Mononuclear cell (primary cell): ENCODE measurements around the gene TICRR. TPM values are rescaled to one million over a fixed set of nuclear protein-coding genes. Genes with fewer than 3 reads are reported as not detected.
A peak's percentile ranks its signal among the peaks of the same experiment; 100 is the strongest.
"Not testable (repeated sequence)": the region's sequence is repeated elsewhere in the genome, so short reads cannot be mapped to it uniquely, and the experiment has no call there.

Experiments
- H3K27me3 ChIP-seq: 2 replicates; pipeline ENCODE4 v1.6.0; 2011; ENCODE audit warnings: low read length, control low read depth; ENCODE audit not compliant: insufficient read depth
- H3K4me1 ChIP-seq: 2 replicates; pipeline ENCODE4 v1.5.1; 2011; ENCODE audit warnings: mild to moderate bottlenecking, low read length, control low read depth; ENCODE audit not compliant: insufficient read depth
- H3K4me3 ChIP-seq: 2 replicates; pipeline ENCODE4 v1.5.1; 2011; ENCODE audit warnings: mild to moderate bottlenecking, low read length, moderate library complexity
- H3K9me3 ChIP-seq: 2 replicates; pipeline ENCODE4 v1.5.1; 2011; ENCODE audit warnings: low read depth, mild to moderate bottlenecking, control low read depth, low read length
- total RNA-seq: library from RNA; depleted of rRNA; stranded (reverse); fragments of >200 nt; gene quantifications from one replicate; pipeline ENCODE4 v1.2.3, GENCODE V29; 2012

TICRR gene
- total RNA-seq, 1 donor = 0.10 TPM

DNA sequence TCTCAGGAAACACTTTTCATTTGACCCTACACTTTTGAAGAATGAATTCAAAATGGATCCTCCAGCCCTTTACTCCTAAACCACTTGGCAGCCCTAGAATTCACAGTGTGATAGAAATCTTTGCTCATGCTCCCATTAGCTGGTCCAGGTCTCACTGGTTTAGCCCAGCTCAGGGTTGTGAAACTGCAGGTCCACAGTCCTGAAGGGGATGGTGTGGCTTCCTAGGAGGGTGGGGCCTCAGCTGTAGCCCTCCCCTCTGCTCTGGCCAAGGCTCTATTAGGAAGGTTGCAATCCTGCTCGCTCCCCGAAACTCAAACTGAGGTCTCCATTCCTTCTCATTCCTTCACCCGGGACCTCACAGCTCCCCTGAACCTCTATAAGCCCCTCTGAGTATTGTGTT, 21.6 kb upstream of the TICRR start:
- no peak overlapping the region for H3K4me3 ChIP-seq
- H3K9me3 ChIP-seq = no peaks in the 10 kb centered on the region
- H3K4me1 ChIP-seq = peaks cover 5% of the 10 kb centered on the region
- H3K27me3 ChIP-seq = no peaks in the 10 kb centered on the region

DNA sequence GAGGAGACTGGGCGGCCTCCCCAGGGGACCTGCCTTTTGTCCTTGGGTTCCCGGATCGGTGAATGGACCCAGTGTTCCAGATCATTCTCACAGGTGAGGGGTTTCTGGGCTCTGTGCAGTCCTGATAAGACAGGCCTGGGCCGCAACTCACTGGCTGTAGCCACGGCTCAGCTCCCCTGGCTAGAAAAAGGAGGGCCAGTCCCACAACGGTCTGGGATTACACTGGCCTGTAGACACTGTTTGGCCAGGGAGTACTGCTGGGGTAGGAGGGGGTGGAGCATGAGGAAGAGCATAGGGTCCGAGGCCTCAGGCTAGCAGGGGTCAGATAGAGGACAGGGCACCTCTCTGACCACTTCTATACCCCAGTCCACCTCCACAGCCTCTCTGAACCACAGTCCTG, 21.0 kb upstream of the TICRR start:
- no peak overlapping the region for H3K4me3 ChIP-seq
- no peaks in the 10 kb centered on the region for H3K9me3 ChIP-seq
- H3K4me1 ChIP-seq = peaks cover 5% of the 10 kb centered on the region
- H3K27me3 ChIP-seq = no peaks in the 10 kb centered on the region

DNA sequence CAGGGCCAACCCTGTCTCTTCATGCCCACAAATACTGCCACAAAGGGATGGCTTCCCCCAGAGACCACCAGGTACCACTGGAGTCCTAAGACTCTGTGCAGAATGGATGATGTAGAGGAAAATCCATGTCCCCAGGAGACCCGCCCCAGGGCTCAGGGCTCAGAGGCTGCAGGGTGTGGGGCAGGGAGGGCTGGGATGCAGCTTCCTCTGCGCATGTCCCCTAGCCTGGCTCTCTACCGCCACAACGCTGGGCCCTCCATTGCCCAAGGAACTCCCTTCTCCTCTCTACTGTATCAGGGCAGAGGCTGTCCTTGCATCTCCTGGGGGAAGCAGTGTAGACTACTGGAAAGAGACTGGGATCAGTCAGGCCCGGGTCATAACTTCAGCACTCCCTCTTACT, 19.5 kb upstream of the TICRR start:
- Histone ChIP-seq H3K4me3 (no peak overlapping the region), H3K27me3 (no peaks in the 10 kb centered on the region), H3K9me3 (no peaks in the 10 kb centered on the region), H3K4me1 (peaks cover 5% of the 10 kb centered on the region)

DNA sequence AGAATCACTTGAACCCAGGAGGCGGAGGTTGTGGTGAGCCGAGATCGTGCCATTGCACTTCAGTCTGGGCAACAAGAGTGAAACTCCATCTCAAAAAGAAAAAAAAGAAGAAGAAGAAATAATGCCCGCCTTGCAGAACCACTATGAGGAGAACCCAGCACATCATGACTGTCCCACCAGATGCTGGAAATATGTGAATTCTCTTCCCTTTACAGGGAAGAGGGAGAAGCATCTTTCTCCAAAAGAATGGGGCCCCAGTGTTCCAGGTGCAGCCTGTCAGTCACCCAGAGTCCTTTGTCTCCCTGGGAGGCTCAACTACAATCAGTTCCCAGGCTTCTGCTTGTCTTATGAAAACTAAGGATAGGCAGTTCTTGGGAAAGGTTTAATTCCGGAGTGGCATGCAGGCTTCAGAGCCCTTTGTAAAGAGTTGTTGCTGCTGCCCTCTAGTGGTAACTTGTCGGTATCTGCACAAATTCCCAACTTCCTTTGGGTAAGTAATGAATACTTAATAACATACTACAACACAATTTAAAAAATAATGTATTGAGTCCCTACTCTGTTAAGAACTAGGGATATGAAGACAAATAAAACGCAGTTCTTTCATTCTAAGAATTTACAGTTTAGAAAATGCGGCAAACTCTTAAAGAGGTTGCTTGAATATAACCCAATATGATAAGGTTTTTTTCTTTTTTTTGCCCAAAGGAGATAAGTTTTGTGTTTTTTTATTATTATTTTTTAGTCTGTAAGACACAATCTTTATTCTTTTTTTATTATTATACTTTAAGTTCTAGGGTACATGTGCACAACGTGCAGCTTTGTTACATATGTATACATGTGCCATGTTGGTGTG, 18.6 kb upstream of the TICRR start:
- H3K9me3 ChIP-seq = no peaks in the 10 kb centered on the region
- H3K4me1 ChIP-seq = no peaks in the 10 kb centered on the region
- no peak overlapping the region for H3K4me3 ChIP-seq
- no peaks in the 10 kb centered on the region for H3K27me3 ChIP-seq

DNA sequence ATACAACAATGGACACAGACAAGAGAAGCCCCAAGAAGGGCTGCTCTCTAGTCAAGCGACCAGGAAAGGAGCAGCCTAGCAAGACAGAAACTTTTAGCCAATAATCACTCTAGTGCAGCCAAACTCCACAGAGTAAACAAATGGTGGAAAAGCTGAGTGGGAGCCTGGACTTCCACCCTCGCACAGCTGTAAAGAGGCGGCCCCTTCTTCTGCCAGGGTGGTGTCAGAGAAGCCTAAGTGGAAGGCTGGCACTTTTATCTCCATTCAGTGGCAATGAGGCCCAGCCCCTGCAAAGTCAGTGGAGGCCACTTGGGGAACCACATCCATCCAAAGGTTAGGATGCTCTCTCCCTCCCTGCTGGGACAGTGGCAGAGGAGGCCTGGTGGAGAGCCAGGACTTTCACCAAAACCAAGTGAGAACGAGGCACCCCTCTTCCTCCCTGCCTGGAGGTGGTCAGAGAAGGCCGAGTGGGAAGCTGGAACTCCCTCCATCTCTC, 15.5 kb upstream of the TICRR start:
- H3K4me1 ChIP-seq = no peaks in the 10 kb centered on the region
- no peaks in the 10 kb centered on the region for H3K9me3 ChIP-seq
- H3K27me3 ChIP-seq = no peaks in the 10 kb centered on the region
- H3K4me3 ChIP-seq = no peak overlapping the region

DNA sequence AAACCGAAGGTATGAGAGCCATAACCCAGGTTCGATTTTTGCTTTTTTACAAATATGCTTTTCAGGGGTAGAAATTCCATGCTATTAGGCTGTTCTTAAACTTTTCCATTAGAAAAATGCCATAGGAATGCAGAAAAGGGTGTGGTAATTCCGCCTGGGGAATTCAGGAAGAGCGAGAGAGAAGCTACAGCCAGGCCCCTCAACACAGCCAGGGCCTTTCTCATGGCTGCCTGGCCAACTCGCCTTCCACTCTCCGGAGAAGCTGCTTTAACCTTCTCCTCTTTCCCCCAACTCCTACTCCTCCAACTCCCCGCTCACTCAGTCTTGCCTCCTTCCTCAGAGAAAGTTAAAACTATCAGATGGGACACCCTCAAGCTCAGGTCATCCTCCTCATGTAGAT, 9.1 kb upstream of the TICRR start:
- Histone ChIP-seq H3K4me3 (no peak overlapping the region), H3K4me1 (no peaks in the 10 kb centered on the region), H3K9me3 (no peaks in the 10 kb centered on the region), H3K27me3 (no peaks in the 10 kb centered on the region)

DNA sequence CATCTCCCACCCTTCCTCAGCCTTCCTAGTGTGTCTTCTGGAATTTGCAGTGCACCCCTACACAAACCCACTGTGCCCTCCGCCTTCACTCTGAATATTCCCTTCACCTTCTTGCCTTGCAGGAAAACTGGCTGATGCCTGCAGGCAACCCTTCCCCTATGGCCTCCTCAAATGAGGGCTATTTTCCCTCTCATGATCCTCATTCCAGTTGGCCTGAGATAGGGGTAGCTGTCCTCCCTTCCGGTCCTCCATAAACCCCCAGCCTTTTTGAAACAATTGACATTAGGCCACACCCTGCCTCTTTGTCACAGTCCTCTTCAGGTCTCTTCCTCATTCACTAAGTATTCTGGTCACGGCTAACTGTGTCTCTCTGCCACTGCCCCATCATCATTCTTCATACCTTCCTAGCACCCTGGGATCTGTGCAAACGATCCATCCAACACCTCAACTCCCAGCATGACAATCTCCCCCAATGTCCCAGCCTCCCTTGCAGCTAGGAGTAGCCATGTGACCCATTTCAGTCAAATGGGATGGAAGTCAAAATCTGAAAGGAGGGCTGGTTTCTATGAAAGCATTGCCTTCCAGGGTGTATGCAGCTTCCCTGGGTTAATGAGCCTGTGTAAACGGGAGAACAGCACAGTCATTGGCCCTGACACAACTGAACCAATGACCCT, 8.5 kb upstream of the TICRR start:
- Histone ChIP-seq H3K4me1 (no peaks in the 10 kb centered on the region), H3K4me3 (no peak overlapping the region), H3K27me3 (no peaks in the 10 kb centered on the region), H3K9me3 (no peaks in the 10 kb centered on the region)

DNA sequence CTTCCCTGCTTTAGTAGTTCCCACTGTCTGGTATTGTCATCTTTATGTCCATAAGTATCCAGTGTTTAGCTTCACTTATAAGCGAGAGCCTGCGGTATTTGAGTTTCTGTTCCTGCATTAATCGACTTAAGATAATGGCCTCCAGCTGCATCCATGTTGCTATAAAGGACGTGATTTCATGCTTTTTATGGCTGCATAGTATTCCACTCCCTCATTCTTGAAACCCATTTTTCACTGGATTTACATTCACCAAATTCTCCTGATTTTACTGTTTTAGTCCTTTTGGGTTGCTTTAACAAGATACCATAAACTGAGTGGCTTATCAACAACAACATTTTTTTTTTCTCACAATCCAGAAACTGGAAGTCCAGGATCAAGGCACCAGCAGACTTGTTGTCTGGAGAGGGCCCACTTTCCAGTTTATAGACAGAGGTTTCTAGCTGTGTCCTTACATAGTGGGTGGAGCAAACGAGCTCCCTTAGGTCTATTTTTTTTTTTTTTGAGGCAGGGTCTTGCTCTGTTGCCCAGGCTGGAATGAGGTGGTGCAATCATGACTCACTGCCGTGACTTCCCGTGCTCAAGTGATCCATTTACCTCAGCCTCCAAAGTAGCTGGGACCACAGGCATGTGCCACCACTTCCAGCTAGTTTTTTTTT, 6.1 kb upstream of the TICRR start:
- Histone ChIP-seq H3K9me3 (no peaks in the 10 kb centered on the region), H3K27me3 (no peaks in the 10 kb centered on the region), H3K4me3 (no peak overlapping the region), H3K4me1 (peaks cover 6% of the 10 kb centered on the region)

DNA sequence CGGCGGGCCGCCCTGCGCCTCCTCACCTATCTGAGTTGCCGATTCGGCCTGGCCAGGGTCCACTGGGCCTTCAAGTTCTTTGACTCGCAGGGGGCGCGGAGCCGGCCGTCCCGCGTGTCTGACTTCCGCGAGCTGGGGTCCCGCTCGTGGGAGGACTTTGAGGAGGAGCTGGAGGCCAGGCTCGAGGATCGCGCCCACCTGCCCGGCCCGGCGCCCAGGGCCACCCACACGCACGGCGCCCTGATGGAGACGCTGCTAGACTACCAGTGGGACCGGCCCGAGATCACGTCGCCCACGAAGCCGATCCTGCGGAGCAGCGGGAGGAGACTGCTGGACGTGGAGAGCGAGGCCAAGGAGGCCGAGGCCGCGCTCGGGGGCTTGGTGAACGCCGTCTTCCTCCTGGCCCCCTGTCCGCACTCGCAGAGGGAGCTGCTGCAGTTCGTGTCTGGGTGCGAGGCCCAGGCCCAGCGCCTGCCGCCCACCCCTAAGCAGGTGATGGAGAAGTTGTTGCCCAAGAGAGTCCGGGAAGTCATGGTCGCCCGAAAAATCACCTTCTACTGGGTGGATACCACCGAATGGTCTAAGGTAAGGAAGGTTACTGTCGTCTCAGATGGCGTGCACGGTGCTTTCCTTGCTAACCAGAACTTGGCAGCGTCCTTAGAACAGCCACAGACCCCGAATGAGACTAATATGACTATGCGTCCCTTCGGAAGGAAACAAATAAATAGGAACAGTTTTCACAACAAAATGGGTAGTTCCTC, 567 bp downstream of the TICRR start:
- H3K4me1 ChIP-seq = peaks cover 34% of the 10 kb centered on the region
- H3K27me3 ChIP-seq = no peaks in the 10 kb centered on the region
- H3K9me3 ChIP-seq = no peaks in the 10 kb centered on the region
- peak overlapping the region; percentile 94 for H3K4me3 ChIP-seq

DNA sequence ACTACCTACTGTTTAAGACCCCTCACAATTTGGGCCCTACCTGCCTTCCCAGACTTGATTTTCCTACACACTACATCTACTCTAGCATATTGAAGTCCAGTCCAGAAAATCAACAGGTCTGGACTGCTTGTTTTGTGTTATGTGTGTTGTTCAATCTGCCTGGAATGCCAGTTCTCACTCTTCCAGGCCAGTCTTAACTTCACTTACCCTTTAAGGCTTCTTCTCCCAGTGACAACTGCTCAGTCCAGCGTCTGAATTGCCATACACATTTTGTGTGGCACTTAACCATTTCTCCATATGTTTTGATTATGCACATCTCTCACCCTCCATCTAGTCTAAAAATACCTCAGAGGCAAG, 1.1 kb downstream of the TICRR start:
- Histone ChIP-seq H3K27me3 (no peaks in the 10 kb centered on the region), H3K9me3 (no peaks in the 10 kb centered on the region), H3K4me1 (peaks cover 34% of the 10 kb centered on the region), H3K4me3 (no peak overlapping the region)

DNA sequence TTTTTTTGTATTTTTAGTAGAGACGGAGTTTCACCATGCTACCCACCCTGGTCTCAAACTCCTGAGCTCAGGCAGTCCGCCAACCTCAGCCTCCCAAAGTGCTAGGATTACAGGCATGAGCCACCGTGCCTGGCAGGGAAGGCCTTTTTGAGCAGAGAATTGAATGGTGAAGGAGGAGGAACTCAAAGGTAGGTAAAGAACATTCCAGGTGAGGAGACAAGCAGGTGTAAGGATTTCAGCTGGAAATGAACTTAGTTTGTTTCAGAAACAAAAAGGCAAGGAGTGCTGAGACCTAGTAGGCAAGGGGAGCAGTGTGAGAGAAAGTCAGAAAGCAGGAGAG, 2.5 kb downstream of the TICRR start:
- H3K4me3 ChIP-seq = no peak overlapping the region
- H3K27me3 ChIP-seq = no peaks in the 10 kb centered on the region
- H3K9me3 ChIP-seq = no peaks in the 10 kb centered on the region
- peaks cover 34% of the 10 kb centered on the region for H3K4me1 ChIP-seq

DNA sequence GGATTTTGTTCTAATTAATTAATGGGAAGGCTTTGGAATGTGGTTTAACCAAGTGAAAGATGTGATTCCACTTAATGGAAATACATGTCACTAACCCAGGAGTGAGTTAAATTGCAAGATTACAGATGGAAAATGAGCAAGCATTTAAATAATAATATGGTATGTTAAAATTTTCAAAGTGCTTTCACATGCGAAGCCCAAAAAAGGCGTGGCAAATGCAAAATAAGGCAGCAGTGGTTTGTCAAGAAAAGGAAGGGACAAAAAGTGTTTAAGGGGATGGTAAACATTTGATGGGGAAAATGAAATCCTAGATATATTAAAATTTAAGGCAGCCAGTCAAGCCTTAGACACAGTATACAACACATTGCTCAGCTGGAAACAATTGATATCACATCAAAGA, 2.9 kb downstream of the TICRR start:
- peaks cover 34% of the 10 kb centered on the region for H3K4me1 ChIP-seq
- H3K27me3 ChIP-seq = no peaks in the 10 kb centered on the region
- no peak overlapping the region for H3K4me3 ChIP-seq
- H3K9me3 ChIP-seq = no peaks in the 10 kb centered on the region

DNA sequence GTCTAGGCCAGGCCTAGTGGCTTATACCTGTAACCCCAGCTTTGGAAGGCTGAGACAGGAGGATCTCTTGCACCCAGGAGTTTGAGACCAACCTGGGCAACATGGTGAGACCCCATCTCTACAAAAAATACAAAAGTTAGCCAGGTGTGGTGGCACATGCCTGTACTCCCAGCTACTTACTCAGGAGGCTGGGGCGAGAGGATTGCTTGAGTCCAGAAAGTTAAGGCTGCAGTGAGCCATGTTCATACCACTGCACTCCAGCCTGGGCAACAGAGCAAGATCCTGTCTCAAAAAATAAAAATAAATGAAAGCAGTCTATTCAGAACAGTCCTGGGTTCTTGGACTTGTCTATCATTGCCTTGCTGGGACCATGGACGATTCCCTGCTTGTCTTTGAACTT, 5.5 kb downstream of the TICRR start:
- H3K4me3 ChIP-seq, H3K27me3 ChIP-seq, H3K9me3 ChIP-seq: not testable (repeated sequence)
- H3K4me1 ChIP-seq = peaks cover 21% of the 10 kb centered on the region

DNA sequence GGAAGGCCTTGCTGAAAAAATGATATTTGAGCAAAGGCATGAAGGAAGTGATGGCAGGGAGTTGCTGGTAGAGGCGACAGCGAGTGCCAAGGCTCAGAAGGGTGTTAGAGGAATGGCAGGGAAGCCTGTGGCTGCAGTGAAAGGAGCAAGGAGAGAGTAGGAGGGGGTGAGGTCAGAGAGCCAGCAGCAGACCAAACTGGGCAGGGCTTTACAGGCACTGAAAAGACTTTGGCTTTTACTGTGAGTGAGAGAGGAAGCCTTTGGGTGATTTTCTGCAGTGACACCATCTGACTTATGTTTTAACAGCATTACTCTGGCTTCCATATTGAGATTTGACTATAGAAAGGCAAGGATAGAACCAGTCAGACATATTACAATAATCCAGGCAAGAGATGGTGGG, 11.4 kb downstream of the TICRR start:
- Histone ChIP-seq H3K9me3 (no peaks in the 10 kb centered on the region), H3K4me1 (no peaks in the 10 kb centered on the region), H3K27me3 (no peaks in the 10 kb centered on the region), H3K4me3 (no peak overlapping the region)

DNA sequence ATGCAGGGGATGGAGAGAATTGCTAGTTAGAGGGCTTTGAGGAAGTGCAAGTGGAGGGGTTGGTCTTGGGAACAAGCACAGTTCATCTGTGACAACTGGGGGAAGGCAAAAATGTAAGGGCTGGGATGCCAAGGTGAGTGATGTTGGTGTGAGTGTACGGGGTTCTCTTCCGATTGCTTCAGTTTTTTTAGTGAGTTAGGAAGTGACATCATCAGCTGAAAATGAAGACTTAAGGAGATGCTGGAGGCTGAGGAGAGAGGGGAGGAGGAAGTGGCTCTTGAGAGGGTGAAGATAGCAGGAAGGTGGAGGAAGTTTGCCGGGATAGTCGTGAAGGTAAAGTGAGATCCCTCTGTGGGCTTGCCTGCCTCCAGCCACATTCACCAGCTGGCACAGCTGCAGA, 12.7 kb downstream of the TICRR start:
- no peaks in the 10 kb centered on the region for H3K4me1 ChIP-seq
- no peaks in the 10 kb centered on the region for H3K27me3 ChIP-seq
- H3K9me3 ChIP-seq = no peaks in the 10 kb centered on the region
- no peak overlapping the region for H3K4me3 ChIP-seq
